IMR-90 (cell line): ENCODE measurements around the gene HASPIN. TPM values are rescaled to one million over a fixed set of nuclear protein-coding genes. Genes with fewer than 3 reads are reported as not detected.

Source experiments
- ATAC-seq: fragments of 200-7000 bp; cut with Tn5 transposase; 2 replicates; pipeline ENCODE4 v1.9.1; 2020; ENCODE audit warnings: low read depth, mild to moderate bottlenecking, moderate library complexity
- BruUV-seq: library from RNA; stranded (reverse); fragments of 400-500 nt; replicated peaks from 2 replicates; lab custom pipeline; 2021; lab: Mats Ljungman, UMichigan
- CTCF ChIA-PET: fragments of 300-600 bp; formaldehyde crosslinking; extraction: SDS; loops from one replicate; lab custom pipeline; 2021; ENCODE audit warnings: antibody characterized with exemption; lab: Yijun Ruan, JAX
- POLR2A ChIA-PET: fragments of 300-600 bp; sonication (Branson Sonifier 250); formaldehyde crosslinking; loops from one replicate; lab custom pipeline; 2022; ENCODE audit warnings: antibody characterized with exemption; ENCODE audit not compliant: unreplicated experiment; lab: Charles Lee
- DNase-seq: peaks from one replicate; pipeline ENCODE4 v3.0.0; 2013
- H2AFZ ChIP-seq: replicated peaks from 2 replicates; pipeline ENCODE3; 2013; ENCODE audit warnings: low read length, mild to moderate bottlenecking; ENCODE audit not compliant: poor library complexity
- H2AK5ac ChIP-seq: 2 replicates; pipeline ENCODE4 v1.6.1; 2013; ENCODE audit warnings: low read depth, low read length, inconsistent platforms
- H2AK9ac ChIP-seq: replicated peaks from 2 replicates; pipeline ENCODE3; 2013; ENCODE audit warnings: mild to moderate bottlenecking, low read depth, low read length, moderate library complexity; ENCODE audit not compliant: poor library complexity
- H2BK120ac ChIP-seq: 2 replicates; pipeline ENCODE4 v1.6.1; 2013; ENCODE audit warnings: low read depth, low read length, inconsistent platforms
- H2BK15ac ChIP-seq: 3 replicates; pipeline ENCODE4 v1.6.1; 2013; ENCODE audit warnings: low read depth, low read length, inconsistent platforms
- H2BK20ac ChIP-seq: 2 replicates; pipeline ENCODE4 v1.6.1; 2013; ENCODE audit warnings: low read depth, mild to moderate bottlenecking, inconsistent platforms, low read length, moderate library complexity
- H2BK5ac ChIP-seq: 2 replicates; pipeline ENCODE4 v1.6.1; 2013; ENCODE audit warnings: mild to moderate bottlenecking, low read depth, low read length, inconsistent platforms; ENCODE audit not compliant: poor library complexity, severe bottlenecking
- H3K14ac ChIP-seq: replicated peaks from 2 replicates; pipeline ENCODE4 v1.6.1; 2013; ENCODE audit warnings: low read depth, low read length, inconsistent platforms
- H3K18ac ChIP-seq: 2 replicates; pipeline ENCODE4 v1.6.1; 2013; ENCODE audit warnings: low read depth, low read length, control low read depth
- H3K23ac ChIP-seq: 2 replicates; pipeline ENCODE4 v1.6.1; 2013; ENCODE audit warnings: low read depth, low read length, inconsistent platforms
- H3K27ac ChIP-seq: 2 replicates; pipeline ENCODE4 v1.5.1; 2013; ENCODE audit warnings: mild to moderate bottlenecking, control low read depth, low read length; ENCODE audit not compliant: insufficient read depth
- H3K27me3 ChIP-seq: 2 replicates; pipeline ENCODE4 v1.6.1; 2013; ENCODE audit warnings: low read length; ENCODE audit not compliant: control insufficient read depth, insufficient read depth
- H3K36me3 ChIP-seq: 2 replicates; pipeline ENCODE4 v1.6.1; 2013; ENCODE audit warnings: low read length, mixed read lengths; ENCODE audit not compliant: control insufficient read depth, insufficient read depth
- H3K4ac ChIP-seq: 2 replicates; pipeline ENCODE4 v1.6.1; 2013; ENCODE audit warnings: low read depth, low read length, inconsistent platforms
- H3K4me1 ChIP-seq: 2 replicates; pipeline ENCODE4 v1.6.1; 2013; ENCODE audit warnings: low read length, mixed read lengths; ENCODE audit not compliant: control insufficient read depth, insufficient read depth
- H3K4me2 ChIP-seq: 2 replicates; pipeline ENCODE4 v1.6.1; 2013; ENCODE audit warnings: low read depth, mild to moderate bottlenecking, control low read depth, low read length, moderate library complexity
- H3K4me3 ChIP-seq: 2 replicates; pipeline ENCODE4 v1.5.1; 2013; ENCODE audit warnings: low read depth, mild to moderate bottlenecking, control low read depth, low read length, moderate library complexity; ENCODE audit not compliant: insufficient read depth
- H3K56ac ChIP-seq: 2 replicates; pipeline ENCODE4 v1.6.1; 2013; ENCODE audit warnings: low read length, inconsistent platforms; ENCODE audit not compliant: insufficient read depth; ENCODE audit errors: extremely low read depth
- H3K79me1 ChIP-seq, 2 experiments: 2 replicates each; pipeline ENCODE4 v1.6.1; 2013; ENCODE audit warnings: low read length in 2 of 2, inconsistent platforms in 1 of 2, low read depth in 1 of 2
- H3K9ac ChIP-seq: 2 replicates; pipeline ENCODE4 v1.6.1; 2013; ENCODE audit warnings: low read depth, low read length, control low read depth
- H3K9me1 ChIP-seq: 2 replicates; pipeline ENCODE4 v1.6.1; 2013; ENCODE audit warnings: low read length, inconsistent platforms; ENCODE audit not compliant: insufficient read depth
- H3K9me3 ChIP-seq: 2 replicates; pipeline ENCODE4 v1.6.1; 2013; ENCODE audit warnings: low read length; ENCODE audit not compliant: control insufficient read depth, insufficient read depth
- H4K20me1 ChIP-seq: 2 replicates; pipeline ENCODE4 v1.6.1; 2013; ENCODE audit warnings: low read length, inconsistent platforms; ENCODE audit not compliant: insufficient read depth
- H4K5ac ChIP-seq: 2 replicates; pipeline ENCODE4 v1.6.1; 2013; ENCODE audit warnings: mild to moderate bottlenecking, low read depth, low read length, control low read depth
- H4K8ac ChIP-seq, 2 experiments: 2 replicates each; pipeline ENCODE4 v1.6.1; 2013; ENCODE audit warnings: low read depth in 2 of 2, low read length in 2 of 2, control low read depth in 1 of 2, inconsistent platforms in 1 of 2
- H4K91ac ChIP-seq: 2 replicates; pipeline ENCODE4 v1.6.1; 2013; ENCODE audit warnings: low read depth, low read length, inconsistent platforms; ENCODE audit not compliant: insufficient read depth
- BHLHE40 ChIP-seq: fragments of 150-350 bp; IDR thresholded peaks from 2 replicates; pipeline ENCODE4 v1.6.1; 2016; ENCODE audit warnings: mild to moderate bottlenecking, low read depth, low read length
- CEBPB ChIP-seq: IDR thresholded peaks from 2 replicates; pipeline ENCODE4 v1.6.1; 2012; ENCODE audit warnings: low read depth, low read length, improper control_type of control experiment
- CHD1 ChIP-seq: IDR thresholded peaks from 2 replicates; pipeline ENCODE4 v1.6.1; 2012; ENCODE audit warnings: low read depth, low read length, improper control_type of control experiment
- CTCF ChIP-seq: conservative IDR thresholded peaks from 2 replicates; pipeline ENCODE4 v1.5.1; 2012; ENCODE audit warnings: mild to moderate bottlenecking, low read depth, low read length, improper control_type of control experiment
- ELK1 ChIP-seq: fragments of 150-350 bp; IDR thresholded peaks from 2 replicates; pipeline ENCODE4 v1.6.1; 2016; ENCODE audit warnings: low read depth, mild to moderate bottlenecking, low read length, moderate library complexity, borderline replicate concordance
- FOS ChIP-seq: fragments of 150-350 bp; IDR thresholded peaks from 2 replicates; pipeline ENCODE4 v1.6.1; 2016; ENCODE audit warnings: low read depth, low read length
- MAFK ChIP-seq: IDR thresholded peaks from 2 replicates; pipeline ENCODE4 v1.6.1; 2012; ENCODE audit warnings: low read depth, low read length, improper control_type of control experiment
- MAZ ChIP-seq: IDR thresholded peaks from 2 replicates; pipeline ENCODE4 v1.6.1; 2012; ENCODE audit warnings: low read depth, mild to moderate bottlenecking, low read length, improper control_type of control experiment, moderate library complexity, borderline replicate concordance
- MXI1 ChIP-seq: IDR thresholded peaks from 2 replicates; pipeline ENCODE4 v1.6.1; 2012; ENCODE audit warnings: low read depth, mild to moderate bottlenecking, low read length, moderate library complexity, borderline replicate concordance
- POLR2A ChIP-seq: IDR thresholded peaks from 2 replicates; pipeline ENCODE4 v1.6.1; 2012; ENCODE audit warnings: mild to moderate bottlenecking, low read depth, low read length
- RAD21 ChIP-seq: IDR thresholded peaks from 2 replicates; pipeline ENCODE4 v1.6.1; 2012; ENCODE audit warnings: low read length, improper control_type of control experiment
- RCOR1 ChIP-seq: IDR thresholded peaks from 2 replicates; pipeline ENCODE4 v1.6.1; 2012; ENCODE audit warnings: mild to moderate bottlenecking, low read length, improper control_type of control experiment; ENCODE audit not compliant: insufficient replicate concordance
- RFX5 ChIP-seq: IDR thresholded peaks from 2 replicates; pipeline ENCODE4 v1.8.0; 2012; ENCODE audit warnings: low read depth, mild to moderate bottlenecking, low read length, moderate library complexity
- SMC3 ChIP-seq: fragments of 150-350 bp; IDR thresholded peaks from 2 replicates; pipeline ENCODE4 v1.6.1; 2016; ENCODE audit warnings: low read depth, mild to moderate bottlenecking, antibody characterized with exemption, low read length, moderate library complexity
- USF2 ChIP-seq: fragments of 150-350 bp; IDR thresholded peaks from 2 replicates; pipeline ENCODE4 v1.6.1; 2017; ENCODE audit warnings: mild to moderate bottlenecking, antibody characterized with exemption, low read length, low read depth
- WGBS, 2 experiments: methylation state at CpG; one replicate each; pipeline versions ENCODE4 v1.1.5 to v1.1.7; 2013; ENCODE audit warnings: missing lambda C conversion rate in 2 of 2; ENCODE audit not compliant: insufficient read length in 1 of 2; ENCODE audit errors: extremely low coverage in 2 of 2; 5-methylcytosine and 5-hydroxymethylcytosine counted together
- dilution Hi-C: fragments of 300-500 bp; cut with HindIII; formaldehyde crosslinking; loops from one replicate; pipeline ENCODE4 v1.14.3; 2018; ENCODE audit warnings: low sequenced_read_pairs; ENCODE audit not compliant: unreplicated experiment
- in situ Hi-C: fragments of 300-500 bp; cut with MboI; formaldehyde crosslinking; loops from 3 replicates; pipeline ENCODE4 v1.14.3; 2019; ENCODE audit warnings: low sequenced_read_pairs, inconsistent platforms, mixed read lengths
- intact Hi-C: fragments of 100-400 bp; cut with micrococcal nuclease; formaldehyde crosslinking; loops from 2 replicates; pipeline ENCODE4 v1.10.0; 2022
- polyA plus RNA-seq, 3 experiments: library from polyadenylated mRNA; depleted of rRNA; stranded (reverse); fragments of >200 nt; gene quantifications; 2 replicates each; pipeline ENCODE4 v1.2.3, GENCODE V29; 2012; ENCODE audit warnings: low replicate concordance in 1 of 3
- total RNA-seq: library from RNA; depleted of rRNA; stranded (reverse); fragments of >200 nt; gene quantifications from 2 replicates; pipeline ENCODE4 v1.2.3, GENCODE V29; 2012

HASPIN gene
- total and polyA plus RNA-seq, 2 of the 4 experiments (the other 2 are of a cell fraction) = 2.2 to 4.3 TPM

GRCh38 chr17:3691617-3692067 lies 32.1 kb upstream of the HASPIN start:
- no peak overlapping the region for H3K18ac ChIP-seq
- H3K9me1 ChIP-seq = no peaks in the 10 kb centered on the region
- no peak overlapping the region for H4K91ac ChIP-seq
- no peak overlapping the region for H4K8ac ChIP-seq
- H3K4me3 ChIP-seq = no peak overlapping the region
- CTCF ChIA-PET = no interaction called here
- H3K36me3 ChIP-seq = no peaks in the 10 kb centered on the region
- no peak overlapping the region for H3K27ac ChIP-seq
- no peak overlapping the region for H2AFZ ChIP-seq
- no peak overlapping the region for H2BK20ac ChIP-seq
- no peak overlapping the region for H3K23ac ChIP-seq
- no peak overlapping the region for H3K14ac ChIP-seq
- peaks cover 4% of the 10 kb centered on the region; the same call in 1 of the 2 replicates for H3K4me1 ChIP-seq
- POLR2A ChIA-PET = no interaction called here
- dilution Hi-C loops (no loop called here), intact Hi-C loops (no loop called here), in situ Hi-C loops (no loop called here)
- ATAC-seq (no peak), DNase-seq (no peak)
- no TSS peak for BruUV-seq
- H3K27me3 ChIP-seq = peaks cover 10% of the 10 kb centered on the region
- H3K56ac ChIP-seq = no peak overlapping the region
- H2BK5ac ChIP-seq = no peak overlapping the region
- no peak overlapping the region for H2AK5ac ChIP-seq
- no peak overlapping the region for H2AK9ac ChIP-seq
- no peak for TF ChIP-seq ELK1
- no peak for TF ChIP-seq POLR2A
- TF ChIP-seq MAFK = no peak
- no peak for TF ChIP-seq CTCF
- TF ChIP-seq MXI1 = no peak
- no peak for TF ChIP-seq FOS
- no peak for TF ChIP-seq USF2
- no peak for TF ChIP-seq RCOR1
- no peak for TF ChIP-seq BHLHE40
- no peak for TF ChIP-seq CHD1
- TF ChIP-seq RFX5 = no peak
- TF ChIP-seq SMC3 = no peak
- no peak for TF ChIP-seq MAZ
- TF ChIP-seq RAD21 = no peak
- TF ChIP-seq CEBPB = no peak
- WGBS, 2 experiments = 83% methylated on average over 1 of the region's 16 CpGs; no CpG with 5 or more reads in 1 of the 2 experiments
- no peak overlapping the region for H2BK120ac ChIP-seq
- H3K9me3 ChIP-seq = no peaks in the 10 kb centered on the region
- no peaks in the 10 kb centered on the region for H4K20me1 ChIP-seq
- H2BK15ac ChIP-seq = no peak overlapping the region
- H3K4ac ChIP-seq = no peak overlapping the region
- H3K4me2 ChIP-seq = no peak overlapping the region
- H3K9ac ChIP-seq = no peak overlapping the region
- H3K79me1 ChIP-seq = no peaks in the 10 kb centered on the region
- no peak overlapping the region for H4K5ac ChIP-seq
